Type B pancreatic cell (in vitro differentiated cells): ENCODE data around the gene PANK4. TPM values are rescaled to one million over a fixed set of nuclear protein-coding genes. Genes with fewer than 3 reads are reported as not detected.
"Not testable (repeated sequence)": the region's sequence is repeated elsewhere in the genome, so short reads cannot be mapped to it uniquely, and the experiment has no call there.

Experiments
- DNase-seq: peaks from one replicate; pipeline ENCODE4 v3.0.0; 2021; ENCODE audit warnings: mixed read lengths; ENCODE audit not compliant: unreplicated experiment; ENCODE audit errors: extremely low spot score
- H3K27ac Mint-ChIP-seq: 2 replicates; pipeline ENCODE4 v1.8.0; 2021; ENCODE audit warnings: mild to moderate bottlenecking, mixed read lengths
- H3K27me3 Mint-ChIP-seq: 2 replicates; pipeline ENCODE4 v1.8.0; 2021; ENCODE audit warnings: mixed read lengths
- H3K36me3 Mint-ChIP-seq: 2 replicates; pipeline ENCODE4 v1.8.0; 2021; ENCODE audit warnings: mixed read lengths
- H3K4me1 Mint-ChIP-seq: one replicate; pipeline ENCODE4 v1.8.0; 2021; ENCODE audit warnings: mixed read lengths; ENCODE audit not compliant: unreplicated experiment
- H3K4me3 Mint-ChIP-seq: 2 replicates; pipeline ENCODE4 v1.8.0; 2021; ENCODE audit warnings: mild to moderate bottlenecking, mixed read lengths
- H3K9me3 Mint-ChIP-seq: 2 replicates; pipeline ENCODE4 v1.8.0; 2021; ENCODE audit warnings: mixed read lengths
- total RNA-seq: library from RNA; stranded (reverse); gene quantifications from 2 replicates; pipeline ENCODE4 v1.2.1, GENCODE V29; 2021; ENCODE audit warnings: low replicate concordance
- TF ChIP-seq, protein P1 (sequence below): fragments of 200-600 bp; sonication (generic); conservative IDR thresholded peaks from 2 replicates; pipeline ENCODE4 v1.5.0; 2021; ENCODE audit warnings: antibody characterized with exemption, mild to moderate bottlenecking

PANK4 gene
- total RNA-seq, 1 donor from 2014 or later, result 49.1 TPM

DNA sequence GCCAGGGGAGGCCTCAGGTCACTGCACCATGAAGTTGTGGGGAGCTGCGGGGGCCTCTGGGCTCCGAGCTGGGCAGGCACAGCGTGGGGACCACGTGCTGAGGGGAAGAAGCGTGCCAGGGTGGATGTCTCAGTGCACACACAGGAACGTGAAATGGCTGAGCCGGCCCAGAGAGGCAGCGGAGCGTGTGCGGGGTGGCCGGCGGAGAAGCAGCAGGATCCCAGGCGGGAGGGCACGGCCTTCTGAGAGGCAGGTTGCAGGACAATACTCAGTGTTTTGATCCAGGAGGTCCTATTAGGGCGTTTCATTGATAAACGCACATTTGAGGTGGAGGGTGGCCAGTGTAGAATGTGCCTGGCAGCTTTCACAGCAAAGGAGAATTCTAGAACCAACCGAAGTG, 42.7 kb upstream of the PANK4 start:
- Mint-ChIP-seq H3K36me3 (no peaks in the 10 kb centered on the region), H3K4me1 (peaks cover 3% of the 10 kb centered on the region), H3K27me3 (peaks cover 8% of the 10 kb centered on the region), H3K9me3 (peaks cover 11% of the 10 kb centered on the region), H3K4me3 (no peak overlapping the region), H3K27ac (no peak overlapping the region)
- no peak for DNase-seq
- TF ChIP-seq, protein P1, sequence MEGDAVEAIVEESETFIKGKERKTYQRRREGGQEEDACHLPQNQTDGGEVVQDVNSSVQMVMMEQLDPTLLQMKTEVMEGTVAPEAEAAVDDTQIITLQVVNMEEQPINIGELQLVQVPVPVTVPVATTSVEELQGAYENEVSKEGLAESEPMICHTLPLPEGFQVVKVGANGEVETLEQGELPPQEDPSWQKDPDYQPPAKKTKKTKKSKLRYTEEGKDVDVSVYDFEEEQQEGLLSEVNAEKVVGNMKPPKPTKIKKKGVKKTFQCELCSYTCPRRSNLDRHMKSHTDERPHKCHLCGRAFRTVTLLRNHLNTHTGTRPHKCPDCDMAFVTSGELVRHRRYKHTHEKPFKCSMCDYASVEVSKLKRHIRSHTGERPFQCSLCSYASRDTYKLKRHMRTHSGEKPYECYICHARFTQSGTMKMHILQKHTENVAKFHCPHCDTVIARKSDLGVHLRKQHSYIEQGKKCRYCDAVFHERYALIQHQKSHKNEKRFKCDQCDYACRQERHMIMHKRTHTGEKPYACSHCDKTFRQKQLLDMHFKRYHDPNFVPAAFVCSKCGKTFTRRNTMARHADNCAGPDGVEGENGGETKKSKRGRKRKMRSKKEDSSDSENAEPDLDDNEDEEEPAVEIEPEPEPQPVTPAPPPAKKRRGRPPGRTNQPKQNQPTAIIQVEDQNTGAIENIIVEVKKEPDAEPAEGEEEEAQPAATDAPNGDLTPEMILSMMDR, result no peak

DNA sequence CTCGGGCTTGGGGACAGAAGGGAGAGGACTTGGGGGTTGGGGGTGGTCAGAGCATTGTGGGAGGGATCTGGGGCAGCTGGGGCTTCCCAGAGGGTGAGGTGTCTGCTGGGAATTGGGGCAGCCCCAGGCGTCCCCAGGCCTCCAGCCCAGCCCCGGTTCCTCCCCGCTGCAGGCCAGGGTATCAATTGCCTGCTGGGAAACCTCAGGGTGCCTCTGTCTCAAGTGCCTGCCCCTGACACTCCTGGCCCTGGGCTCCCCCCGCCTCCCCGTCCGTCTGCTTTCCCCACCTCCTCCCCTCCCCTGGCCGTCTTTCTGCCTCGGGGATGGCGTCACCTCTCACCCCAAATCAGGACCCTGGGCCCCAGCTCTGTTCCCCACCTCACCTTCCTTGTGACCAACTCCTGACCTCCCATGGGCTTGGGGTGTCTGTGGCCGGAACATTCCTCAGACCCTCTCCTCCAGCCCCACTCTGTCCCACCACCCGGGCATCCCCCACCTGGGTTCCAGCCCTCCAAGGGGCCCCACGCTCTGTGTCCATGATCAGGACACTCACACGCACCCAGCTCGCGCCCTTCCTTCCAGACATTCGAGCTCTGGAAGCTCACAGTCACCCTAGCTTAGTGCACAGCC, 41.9 kb upstream of the PANK4 start:
- H3K27me3 Mint-ChIP-seq, H3K27ac Mint-ChIP-seq, H3K36me3 Mint-ChIP-seq, H3K9me3 Mint-ChIP-seq, H3K4me1 Mint-ChIP-seq, H3K4me3 Mint-ChIP-seq, DNase-seq: not testable (repeated sequence)

DNA sequence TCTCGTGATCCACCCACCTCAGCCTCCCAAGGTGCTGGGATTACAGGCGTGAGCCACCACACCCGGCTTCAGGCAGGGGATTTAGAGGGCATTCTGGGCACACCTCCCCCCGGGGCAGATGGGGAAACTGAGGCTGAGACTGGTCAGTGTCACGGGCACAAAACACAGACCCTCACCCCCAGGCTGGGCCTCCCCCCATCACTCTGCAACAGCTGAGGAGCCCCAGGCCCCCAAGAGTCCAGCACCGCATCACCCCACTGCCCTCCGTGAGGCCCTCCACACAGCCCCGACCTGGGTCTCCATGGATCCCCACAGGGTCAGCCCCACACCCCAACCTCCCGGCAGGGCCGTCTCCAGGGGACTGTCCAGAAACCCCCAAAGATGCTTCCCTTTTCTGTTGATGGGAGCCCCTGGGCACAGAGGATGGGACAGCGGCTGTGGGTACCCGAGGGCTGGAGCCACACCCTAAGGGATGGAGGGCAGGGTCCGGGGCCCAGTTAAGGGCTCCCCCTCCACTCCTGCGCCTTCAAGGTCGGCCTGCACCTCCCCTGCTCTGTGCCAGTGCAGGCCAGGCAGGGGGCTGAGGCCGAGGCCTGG, 40.8 kb upstream of the PANK4 start:
- Mint-ChIP-seq H3K9me3 (no peaks in the 10 kb centered on the region), H3K4me3 (no peak overlapping the region), H3K4me1 (peaks cover 3% of the 10 kb centered on the region), H3K27ac (no peak overlapping the region), H3K27me3 (peaks cover 3% of the 10 kb centered on the region), H3K36me3 (no peaks in the 10 kb centered on the region)
- TF ChIP-seq, protein P1, result no peak
- DNase-seq, result no peak

DNA sequence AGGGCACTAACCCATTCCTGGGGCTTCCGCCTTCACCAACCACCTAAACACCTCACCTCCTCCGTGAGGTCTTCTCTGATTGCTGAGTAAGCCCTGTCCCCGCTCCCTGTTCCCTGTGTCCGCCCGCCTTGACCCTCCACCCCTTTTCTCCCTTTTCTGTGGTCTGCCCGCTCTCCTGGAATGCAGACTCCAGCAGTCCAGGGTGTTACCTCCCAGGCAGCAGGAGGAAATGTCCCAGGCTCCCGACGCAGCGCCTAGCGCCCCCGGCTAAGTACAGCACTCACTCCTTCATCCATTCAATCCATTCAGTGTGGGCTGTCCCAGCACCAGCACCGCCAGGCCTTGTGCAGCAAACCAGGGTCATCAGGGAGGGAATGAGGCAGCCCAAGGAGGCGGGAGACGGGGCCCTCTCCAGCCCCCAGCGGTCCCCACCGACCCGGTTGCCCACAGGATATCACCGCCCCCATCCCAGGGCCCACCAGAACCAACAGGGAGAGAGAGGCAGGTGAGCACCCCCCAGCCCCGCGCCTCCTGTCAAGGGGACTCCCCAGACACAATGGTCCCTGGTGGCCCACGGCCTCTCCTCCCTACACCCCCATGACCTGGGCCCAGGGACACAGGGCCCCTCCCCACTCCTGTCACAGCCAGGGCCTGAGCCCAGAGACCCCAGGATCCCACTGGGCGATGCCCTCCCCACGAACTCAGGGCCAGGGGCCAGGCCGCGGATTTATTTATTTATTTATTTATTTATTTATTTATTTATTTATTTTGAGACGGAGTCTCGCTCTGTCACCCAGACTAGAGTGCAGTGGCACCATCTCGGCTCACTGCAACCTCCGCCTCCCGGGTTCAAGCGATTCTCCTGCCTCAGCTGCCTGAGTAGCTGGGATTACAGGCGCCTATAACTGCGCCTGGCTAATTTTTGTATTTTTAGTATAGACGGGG, 40.0 kb upstream of the PANK4 start:
- peak overlapping the region; percentile 51 for H3K27ac Mint-ChIP-seq
- TF ChIP-seq, protein P1, result no peak
- DNase-seq, result no peak
- H3K4me3 Mint-ChIP-seq, result no peak overlapping the region
- H3K9me3 Mint-ChIP-seq, result no peaks in the 10 kb centered on the region
- H3K36me3 Mint-ChIP-seq, result no peaks in the 10 kb centered on the region
- H3K27me3 Mint-ChIP-seq, result peaks cover 3% of the 10 kb centered on the region
- H3K4me1 Mint-ChIP-seq, result peaks cover 3% of the 10 kb centered on the region

DNA sequence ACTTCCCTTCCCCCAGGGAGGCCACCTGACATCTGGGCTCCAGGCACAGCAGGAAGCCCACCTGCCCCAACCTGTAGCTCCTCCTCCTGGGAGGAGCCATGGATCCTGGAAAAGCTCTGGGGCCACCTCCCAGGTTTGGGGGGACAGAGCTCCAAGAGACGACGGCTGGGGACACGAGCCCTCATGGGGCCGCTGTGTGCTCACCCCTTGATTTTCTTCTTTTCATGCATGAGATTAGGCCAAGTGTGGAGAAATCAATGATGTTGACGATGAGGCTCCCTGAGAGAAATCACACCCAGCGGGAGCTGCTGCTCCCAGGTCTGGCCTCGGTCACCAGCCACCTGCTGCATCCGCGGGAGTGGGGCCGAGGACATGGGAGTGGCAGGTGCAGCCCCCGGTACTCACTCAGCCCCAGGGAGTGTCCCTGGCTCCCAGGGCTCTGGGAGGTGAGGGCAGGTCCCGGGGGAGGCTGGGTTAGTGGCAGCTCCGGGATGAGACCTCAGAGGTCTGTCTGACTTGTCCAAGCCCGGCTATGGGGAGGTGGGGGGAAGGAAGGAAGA, 38.5 kb upstream of the PANK4 start:
- Mint-ChIP-seq H3K4me3 (no peak overlapping the region), H3K4me1 (peaks cover 3% of the 10 kb centered on the region), H3K27me3 (no peaks in the 10 kb centered on the region), H3K36me3 (no peaks in the 10 kb centered on the region), H3K27ac (peak overlapping the region; percentile 11), H3K9me3 (no peaks in the 10 kb centered on the region)
- TF ChIP-seq, protein P1, result no peak
- no peak for DNase-seq
